Stimulated activated CD4-positive, alpha-beta T cell treated with anti-CD3 and anti-CD28 coated beads, TNF-alpha, amount 100 ng/mL, for 48 hours (primary cell): Measurements from ENCODE around the gene COX4I1.

ENCODE experiments used
- DNase-seq, 3 donors: peaks; one replicate each; pipeline ENCODE4 v3.0.0-alpha.2; 2020; ENCODE audit warnings: low read depth in 3 of 3

Gene COX4I1

DNA sequence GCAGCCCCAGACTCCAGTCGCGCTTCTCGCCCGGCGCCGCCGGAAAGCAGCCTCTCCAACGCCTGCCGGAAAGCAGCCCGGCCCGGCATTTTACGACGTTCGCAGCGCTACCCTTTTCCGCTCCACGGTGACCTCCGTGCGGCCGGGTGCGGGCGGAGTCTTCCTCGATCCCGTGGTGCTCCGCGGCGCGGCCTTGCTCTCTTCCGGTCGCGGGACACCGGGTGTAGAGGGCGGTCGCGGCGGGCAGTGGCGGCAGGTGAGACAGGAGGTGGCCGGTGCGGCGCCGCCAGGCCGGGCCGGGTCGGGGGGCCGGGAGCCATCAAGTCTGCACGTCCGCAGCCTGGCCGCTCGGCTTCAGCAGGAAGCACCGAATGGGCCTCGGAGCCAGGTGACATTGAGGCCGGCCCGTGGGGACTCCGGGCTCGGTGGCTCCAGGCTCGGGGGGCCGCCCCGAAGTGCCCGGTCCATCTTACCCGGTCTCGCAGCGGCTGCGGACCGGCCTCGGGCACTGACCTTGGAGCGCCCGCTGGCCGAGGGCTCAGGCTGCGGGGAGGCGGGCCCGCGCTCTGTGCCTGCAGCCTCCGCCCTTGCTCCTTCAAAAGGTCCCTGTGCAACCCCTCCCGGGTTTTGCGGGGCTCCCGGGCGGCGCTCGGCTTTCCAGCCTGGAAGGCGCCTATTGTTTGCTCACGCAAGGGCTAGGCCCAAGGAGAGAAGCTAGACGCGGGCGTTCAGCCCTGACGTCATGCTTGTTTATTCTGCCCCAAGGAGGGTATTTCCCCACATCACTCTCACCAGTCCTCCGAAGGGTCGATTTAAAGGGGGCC is at the start of gene COX4I1, which contains the start of gene EMC8:
Gene COX4I1, plus strand, starts transcription at position 199 of the 824 bp plus-strand sequence. CDS start 1,511 bp downstream, outside the sequence.
Gene EMC8, minus strand, starts transcription at position 48 of the 824 bp plus-strand sequence. CDS start 249 bp downstream, outside the sequence.
- DNase-seq, result peak; percentile 89 to 92 (median 92)

DNA sequence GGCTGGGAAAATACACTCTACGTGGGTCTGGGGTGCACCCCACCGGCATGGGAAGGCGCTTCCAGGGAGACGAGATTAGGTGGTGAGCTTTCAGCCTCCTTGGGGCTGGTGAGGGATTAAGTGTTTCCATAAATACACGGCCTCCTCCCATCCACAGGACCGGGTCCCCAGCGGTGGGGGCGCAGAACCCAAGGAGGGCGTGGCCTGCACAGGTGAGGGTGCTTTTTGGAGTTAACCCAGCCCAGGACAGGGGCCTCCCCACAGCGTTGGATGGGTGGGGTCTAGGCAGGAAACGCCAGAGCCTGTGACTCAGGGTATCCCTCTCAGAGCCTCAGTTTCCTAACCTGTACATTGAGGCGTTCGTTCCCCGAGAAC is 49.7 kb upstream of the COX4I1 start:
- DNase-seq, result no peak

DNA sequence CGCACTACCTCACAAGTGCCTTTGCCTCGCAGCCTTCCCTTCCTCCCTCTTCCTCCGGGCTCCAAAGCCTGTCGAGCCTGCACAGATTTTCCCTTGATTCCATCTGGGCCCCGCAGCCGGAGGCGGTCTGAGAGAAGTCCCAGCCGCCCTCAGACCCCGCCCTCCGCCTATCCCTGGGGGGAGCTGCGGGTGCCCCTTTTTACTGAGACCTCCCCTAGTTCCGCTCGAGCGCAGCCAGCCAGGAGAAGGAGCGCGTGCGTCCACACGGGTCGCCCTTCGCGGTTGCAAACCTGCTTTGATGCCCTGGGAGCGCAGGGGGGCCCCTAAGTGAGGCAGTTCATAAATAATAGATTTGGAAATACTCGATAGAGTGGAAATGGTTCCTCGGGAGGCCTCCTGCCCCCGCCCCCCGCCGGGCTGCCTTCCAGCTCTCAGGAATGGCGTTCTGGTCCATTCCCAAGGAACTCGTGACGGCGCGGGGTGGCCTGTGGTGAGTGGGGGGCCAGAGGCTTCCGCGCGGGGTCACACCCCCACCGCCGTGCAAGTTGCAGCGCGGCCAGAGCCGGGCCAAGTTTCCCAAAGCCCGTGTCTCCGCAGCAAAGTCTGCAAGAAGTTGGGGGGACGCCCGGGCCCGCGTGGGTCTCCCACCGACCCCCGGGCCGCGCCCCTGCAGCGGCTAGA is 49.2 kb upstream of the COX4I1 start:
- DNase-seq, result no peak

DNA sequence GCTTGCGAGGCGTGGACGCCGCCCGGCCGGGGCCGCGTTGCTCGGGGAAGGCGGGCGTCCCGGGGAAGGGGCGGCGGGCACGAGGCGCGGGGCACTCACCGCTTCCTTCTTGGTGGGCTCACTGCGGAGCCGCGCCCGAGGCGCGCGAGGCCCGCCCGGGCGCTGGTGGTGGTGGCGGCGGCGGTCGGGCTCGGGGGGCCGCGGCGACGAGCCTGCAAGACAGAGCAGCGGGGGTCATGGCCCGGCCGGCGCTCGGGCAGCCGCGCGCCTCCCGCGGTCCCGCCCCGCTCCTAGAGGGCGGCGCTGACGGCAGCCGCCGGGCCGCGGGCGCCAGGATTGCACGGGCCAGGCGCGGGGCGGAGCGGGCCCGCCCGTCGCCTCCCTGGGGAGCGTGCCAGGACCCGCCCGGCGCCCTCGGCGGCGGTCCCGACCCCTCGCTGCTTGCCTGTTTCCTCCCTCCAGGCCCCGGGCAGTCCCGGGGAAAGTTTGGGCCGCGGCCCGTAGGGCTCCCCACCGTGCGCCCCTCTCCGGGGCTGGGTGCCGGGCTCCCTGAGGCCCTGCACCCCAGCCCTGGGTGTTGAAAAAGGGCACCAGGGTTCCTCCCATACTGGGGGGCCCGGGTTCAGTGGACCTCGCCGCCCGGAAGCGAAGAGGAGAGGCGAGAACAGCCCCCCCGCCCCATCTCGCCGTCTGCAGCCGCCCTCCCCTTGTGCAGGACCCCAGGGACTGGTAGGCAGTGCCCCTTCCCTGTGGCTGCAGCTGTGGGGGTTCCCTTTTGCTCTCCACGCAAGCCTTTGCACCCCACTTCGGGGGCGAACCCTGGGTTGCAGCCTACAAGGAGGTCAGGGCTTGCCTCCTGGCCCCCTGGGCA is 48.4 kb upstream of the COX4I1 start, which contains the start of gene C16orf74:
Gene C16orf74, minus strand, starts transcription at position 270 of the 871 bp plus-strand sequence. CDS start 15,879 bp downstream, outside the sequence.
- DNase-seq, result no peak

DNA sequence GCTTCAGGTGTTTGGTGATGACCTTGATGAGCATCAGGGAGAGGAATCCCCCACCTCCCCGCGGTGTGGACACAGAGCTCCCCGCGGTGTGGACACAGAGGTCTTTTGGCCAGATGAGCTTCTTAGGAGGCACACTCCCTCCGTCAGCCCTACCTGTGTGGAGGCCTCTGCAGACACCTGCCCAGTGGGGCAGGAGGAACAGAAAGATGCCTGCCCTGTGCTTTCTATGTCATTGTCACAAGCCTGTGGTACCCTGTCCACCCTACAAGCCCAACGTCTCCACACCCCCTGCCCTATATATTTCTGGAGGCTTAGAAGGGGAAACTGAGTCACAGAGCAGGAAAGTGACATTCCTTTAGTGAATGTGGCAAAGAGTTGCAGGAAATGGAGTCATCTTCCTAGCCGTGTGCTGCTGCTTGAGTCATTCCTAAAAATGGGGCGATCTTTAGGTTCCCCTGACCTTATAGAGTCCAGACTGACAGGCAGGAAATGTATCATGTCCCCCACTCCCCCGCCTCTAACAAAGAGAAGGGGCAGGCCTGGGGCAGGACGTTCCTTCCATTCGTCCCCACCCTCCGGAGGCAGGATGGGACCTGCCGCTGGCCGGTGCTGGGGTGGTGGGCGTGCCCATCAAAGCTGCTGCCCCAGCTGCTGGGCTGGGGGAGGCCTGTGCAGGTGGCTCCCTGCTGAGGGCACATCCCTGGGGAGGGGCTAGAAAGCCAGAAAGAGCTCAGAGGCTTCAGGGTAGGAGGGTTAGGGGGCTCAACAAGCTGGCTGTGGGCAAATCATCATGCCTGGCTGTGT is 47.6 kb upstream of the COX4I1 start:
- DNase-seq, result no peak

DNA sequence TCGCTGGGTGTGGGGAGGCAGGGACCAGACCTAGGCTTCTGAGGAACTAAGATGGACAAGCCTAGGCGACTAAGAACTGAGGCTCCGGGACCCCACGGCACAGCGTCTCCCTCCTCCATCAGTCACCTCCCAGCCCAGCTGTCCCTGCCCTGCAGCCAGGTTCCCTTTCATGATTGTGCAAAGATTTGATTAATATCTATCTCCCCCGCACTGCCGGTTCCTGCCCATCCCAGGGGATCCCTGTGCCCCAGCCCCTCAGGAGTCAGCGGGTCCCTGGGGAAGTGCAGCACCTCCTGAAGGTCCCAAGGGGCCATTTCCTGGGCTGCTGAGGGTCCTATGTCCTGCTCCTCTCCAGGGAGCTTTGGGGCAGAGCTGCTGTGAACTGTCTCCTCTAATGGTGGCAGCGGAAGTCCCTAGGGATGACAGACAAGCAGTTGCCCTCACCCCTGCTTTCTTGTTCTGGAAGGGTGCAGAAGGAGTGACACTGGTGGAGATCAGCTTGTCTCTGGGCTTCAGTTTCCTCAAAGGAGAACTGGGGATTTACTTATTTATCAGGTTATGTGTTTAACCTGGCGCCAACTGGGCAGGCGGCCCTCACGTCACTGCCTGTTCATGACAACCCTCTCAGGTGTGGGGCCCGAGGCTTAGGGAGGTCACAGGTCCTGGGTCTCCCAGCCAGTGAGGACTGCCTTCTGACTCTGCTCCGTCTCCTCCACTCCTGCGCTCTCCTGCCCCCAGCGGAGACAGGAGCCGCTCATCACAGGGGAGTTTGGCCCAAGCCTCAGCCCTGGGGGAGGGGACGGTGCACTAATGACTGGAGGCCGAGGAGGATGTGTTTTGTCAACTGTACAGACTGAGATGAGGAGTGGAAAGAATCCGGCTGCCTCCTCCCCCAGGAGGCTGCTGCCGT is 46.7 kb upstream of the COX4I1 start:
- DNase-seq, result no peak

DNA sequence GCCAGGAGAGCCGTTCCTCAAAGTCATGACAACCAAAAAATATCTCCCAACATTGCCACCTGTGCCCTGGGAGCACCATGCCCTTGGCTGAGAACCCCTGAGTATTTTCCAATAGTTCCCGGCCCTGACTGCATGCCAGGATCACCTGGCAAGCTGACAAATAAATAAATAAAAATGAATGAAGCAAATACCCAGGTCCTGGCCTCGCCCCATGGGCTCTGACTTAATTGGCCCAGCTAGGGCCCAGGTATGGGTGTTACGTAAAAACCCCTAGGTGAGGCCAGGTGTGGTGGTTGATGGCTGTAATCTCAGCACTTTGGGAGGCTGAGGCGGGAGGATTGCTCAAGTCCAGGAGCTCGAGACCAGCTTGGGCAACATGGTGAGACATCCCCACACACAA is 45.9 kb upstream of the COX4I1 start:
- DNase-seq, result no peak

DNA sequence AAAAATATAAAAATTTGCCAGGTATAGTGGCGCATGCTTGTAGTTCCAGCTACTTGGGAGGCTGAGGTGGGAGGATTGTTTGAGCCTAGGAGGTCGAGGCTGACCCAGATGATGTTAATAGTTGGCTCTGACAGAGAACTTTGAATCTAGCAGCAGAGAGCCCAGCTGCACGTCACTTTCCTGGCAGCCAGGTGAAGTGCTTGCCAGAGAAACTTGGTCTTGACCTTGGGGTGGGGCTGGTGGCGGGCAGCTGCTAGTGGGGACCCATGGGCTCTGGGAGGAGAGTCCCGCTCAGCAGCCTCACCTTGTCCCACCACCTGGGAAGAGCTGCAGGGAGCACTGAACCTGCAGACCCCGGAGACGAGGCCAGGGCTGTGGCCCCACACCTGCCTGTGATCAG is 45.5 kb upstream of the COX4I1 start:
- DNase-seq, result no peak

DNA sequence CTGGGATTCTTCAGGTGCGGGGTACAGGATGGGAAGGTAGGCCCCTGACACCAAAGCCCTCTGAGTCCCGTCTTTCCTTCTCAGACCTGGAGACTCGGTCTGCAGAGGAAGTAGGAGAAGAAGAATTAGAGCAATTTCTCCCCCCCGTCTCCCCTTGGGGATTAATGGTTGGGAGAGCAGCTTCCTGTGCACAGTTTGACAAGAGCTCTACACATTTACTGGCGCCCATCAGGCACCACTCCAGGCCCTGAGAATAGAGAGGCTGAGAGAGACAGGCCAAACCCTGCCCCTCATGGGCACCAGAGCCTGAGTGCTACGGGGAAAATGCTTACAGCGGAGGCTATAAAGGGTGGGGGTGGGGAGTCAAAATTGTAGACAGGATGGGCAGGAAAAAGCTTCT is 45.1 kb upstream of the COX4I1 start:
- DNase-seq, result no peak

DNA sequence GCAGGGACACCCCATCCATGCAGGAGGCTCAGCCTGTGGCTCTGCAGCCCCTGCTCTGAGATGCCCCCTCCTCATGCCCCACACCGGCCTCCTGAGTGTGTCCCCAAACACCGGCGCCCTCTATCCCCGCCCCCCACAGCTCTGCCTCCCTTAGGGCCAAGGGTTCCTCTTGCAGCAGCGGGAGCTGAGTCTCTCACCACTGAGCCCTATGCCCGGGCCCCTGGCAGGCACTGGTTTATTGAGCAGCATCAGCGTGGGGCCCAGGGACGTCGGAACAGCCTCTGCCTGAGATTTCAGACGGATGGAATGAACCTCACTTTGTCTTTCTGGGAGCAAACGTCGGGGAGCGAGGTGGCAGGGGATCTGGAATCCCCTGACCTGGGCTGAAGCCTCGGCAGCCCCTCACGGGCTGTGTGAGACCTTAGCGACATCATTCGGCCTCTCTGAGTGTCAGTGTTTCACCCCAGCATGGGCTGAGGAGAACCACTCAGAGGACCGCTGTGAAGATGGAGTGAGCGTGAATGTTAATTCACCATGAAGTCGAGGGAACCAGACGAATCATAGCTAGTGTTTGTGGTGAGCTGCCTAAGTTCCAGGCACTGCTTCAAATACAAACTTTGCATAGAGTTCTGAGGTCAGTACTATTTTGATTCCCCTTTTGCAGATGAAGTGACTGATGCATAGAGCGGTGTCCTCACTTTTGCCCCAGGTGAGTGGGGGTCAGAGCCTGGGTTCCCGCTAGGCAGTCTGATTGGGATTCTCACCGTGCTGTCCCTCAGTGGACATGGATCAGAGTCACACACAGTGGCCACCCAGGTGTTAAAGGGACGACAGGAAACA is 43.3 kb upstream of the COX4I1 start:
- no peak for DNase-seq

DNA sequence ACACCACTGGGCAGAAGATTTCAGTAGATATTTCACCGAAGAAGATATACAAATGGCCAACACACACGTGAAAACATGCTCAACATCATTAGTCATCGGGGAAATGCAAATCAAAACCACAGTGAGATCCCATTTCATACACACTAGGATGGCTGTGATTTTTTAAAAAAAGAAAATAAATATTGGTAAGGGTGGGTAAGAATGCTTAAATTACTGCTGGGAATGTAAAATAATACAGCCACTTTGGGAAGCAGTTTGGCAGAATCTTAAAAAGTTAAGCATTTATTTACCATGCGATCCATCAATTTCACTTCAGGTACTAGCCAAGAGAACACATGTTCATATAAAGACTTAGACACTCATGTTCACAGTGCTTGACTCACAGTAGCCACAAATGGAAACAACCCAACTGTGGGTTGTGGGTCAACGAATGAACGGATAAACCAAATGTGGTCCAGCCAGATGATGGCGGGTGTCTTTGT is 42.1 kb upstream of the COX4I1 start:
- DNase-seq, result no peak

DNA sequence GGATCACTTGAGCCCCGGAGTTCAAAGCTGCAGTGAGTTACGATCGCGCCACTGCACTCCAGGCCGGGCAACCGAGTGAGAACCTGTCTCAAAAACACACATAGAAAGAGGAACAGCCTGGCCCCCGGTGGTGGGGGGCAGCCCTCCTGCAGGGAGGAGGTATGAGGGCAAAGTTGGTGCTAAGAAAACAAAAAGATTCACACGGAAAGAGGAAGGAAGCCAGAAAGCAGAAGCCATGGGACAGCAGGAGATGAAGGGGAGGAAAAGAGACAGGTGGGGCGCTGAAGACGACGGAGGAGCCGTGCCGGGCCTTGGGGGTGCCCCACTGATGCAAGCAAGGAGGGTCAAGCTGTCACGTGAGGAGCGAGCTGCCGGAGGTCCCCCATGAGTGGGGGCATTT is 40.4 kb upstream of the COX4I1 start:
- no peak for DNase-seq

DNA sequence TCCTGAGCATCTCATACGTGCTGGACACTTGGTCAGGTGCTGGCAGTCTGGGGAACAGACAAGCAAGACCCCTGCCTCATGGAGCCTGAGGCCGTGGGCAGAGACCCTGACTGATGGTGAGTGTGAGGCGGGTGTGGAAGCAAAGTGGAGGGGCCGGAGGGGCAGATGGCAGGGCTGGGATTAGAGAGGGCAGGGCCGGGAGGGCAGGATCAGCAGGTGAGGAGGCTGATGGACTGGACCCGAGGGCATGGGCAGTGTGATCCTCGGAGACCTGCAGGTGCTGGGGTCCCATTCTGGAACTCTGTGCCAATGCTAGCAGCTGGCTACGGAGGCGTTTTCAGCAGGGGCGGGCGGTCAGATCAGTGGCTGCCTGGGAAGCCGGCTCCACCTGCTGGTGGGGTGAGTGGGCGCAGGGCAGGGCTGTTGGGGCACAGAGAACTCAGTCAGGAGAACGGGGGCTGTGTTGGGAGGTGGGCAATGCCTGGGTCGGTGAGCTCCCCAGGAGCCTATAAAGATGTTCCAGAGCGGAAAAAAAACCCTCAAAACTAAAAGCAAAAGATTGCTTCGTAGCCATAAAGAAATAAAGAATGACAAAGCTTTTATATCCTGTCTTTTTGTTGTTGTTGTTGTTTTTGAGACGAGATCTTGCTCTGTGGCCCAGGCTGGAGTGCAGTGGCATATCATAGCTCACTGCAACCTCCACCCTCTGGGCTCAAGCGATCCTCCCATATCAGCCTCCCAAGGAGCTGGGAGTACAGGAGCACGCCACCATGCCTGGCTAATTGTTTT is 39.7 kb upstream of the COX4I1 start:
- no peak for DNase-seq

DNA sequence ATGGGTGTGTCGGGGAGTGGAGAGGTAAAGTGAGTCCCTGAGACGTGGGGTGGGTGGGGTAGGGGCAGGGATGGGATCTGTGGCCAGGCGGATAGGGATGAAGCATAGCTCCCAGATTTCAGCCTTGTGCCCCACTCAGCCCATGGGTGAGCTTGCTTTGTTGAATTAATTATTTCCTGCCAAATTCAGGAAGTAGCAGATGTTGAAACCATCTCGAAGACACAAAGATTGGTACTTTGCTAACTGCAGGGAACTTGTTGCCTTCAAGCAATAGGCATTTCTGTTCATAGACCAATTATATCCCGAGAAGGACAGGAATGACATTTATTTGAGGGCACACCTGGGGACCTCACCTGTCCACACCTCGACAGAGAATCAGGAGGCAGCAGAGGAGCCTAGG is 37.6 kb upstream of the COX4I1 start:
- no peak for DNase-seq

DNA sequence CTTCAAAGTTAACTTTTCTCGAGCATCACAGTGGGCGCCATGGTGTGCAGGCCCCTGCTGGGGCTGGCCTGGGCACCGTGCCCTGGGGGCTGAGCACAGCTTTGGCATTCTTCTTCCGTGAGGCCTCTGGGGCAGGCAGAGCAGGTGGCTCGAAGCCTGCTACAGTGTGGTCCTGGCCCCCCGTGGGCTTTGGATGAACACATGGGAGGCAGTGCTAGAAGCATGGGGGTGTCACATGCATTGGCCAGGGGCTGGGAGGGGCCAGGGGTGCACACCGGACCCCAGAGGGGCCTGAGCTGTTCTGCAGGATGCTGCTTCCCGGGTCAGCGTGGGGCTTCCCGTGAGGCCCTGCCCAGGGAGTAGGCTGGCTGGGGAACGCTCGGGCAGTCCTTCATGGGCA is 36.5 kb upstream of the COX4I1 start:
- DNase-seq, result no peak

DNA sequence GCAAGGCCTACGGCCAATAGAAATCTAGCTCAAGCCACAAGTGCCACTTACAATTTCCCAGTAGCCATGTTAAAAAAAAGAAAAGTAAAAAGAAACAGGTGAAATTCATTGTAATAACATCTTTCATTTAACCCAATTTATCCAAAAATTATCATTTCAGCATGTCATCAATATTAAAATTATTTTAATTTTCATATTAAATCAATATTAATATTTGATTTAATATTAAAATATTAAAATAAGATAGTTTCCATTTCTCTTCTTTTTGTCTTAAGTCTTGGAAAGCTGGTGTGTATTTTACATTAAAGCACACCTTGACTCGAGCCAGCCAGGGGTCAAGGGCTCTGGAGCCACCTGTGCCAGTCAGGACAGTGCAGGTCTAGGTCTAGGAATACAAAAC is 35.9 kb upstream of the COX4I1 start:
- no peak for DNase-seq

DNA sequence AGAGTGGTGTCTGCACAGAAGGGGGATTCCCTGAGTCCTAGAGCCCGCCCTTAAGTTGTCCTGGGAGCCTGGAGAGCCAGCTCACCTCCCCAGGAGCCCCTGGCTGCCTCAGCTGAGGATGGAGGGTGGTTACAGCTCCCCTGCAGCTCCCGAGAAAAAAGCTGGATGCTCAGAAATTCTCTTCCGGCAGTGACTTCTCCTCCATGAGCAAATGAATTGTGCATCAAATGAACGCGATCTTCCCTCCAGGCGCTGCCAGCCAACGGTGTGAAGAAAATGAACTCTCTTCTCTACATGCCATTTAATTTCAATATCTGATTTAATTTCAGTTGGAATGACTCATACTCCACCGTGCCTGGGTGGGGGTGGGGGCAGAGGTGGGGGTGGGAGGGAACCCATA is 34.3 kb upstream of the COX4I1 start:
- DNase-seq, result no peak

DNA sequence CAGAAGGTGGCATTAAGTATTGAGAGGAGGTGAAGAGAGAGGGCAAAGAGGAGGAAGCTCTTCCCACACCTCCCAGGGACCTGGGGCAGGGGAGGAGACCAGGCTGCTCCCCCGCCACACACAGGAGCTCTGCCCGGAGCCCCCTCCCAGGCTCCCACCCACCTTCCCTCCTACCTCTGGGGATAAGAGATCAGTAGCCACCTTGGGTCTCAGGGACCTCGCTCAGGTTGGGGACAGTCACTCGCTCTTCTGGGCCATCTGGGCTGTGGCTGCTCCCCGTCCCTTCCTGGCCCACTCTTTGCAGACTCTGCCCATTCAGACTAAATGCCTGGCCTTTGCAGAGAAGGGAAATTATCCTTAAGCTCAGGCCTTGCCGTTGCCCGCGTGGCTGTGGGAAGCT is 33.7 kb upstream of the COX4I1 start:
- no peak for DNase-seq
